ENCODE measurements around the gene TMEM217. TPM values are rescaled to one million over a fixed set of nuclear protein-coding genes. Genes with fewer than 3 reads are reported as not detected.

Gene TMEM217
- total RNA-seq, 1 donor from 2014 or later: not detected

GRCh38 chr6:37210313-37210968, 47.5 kb downstream of the TMEM217 start:
- Histone ChIP-seq H3K4me3 (no peak overlapping the region), H3K27me3 (no peaks in the 10 kb centered on the region), H3K27ac (peak overlapping the region; percentile 4), H3K36me3 (no peaks in the 10 kb centered on the region), H3K4me1 (peaks cover 6% of the 10 kb centered on the region), H3K9me3 (no peaks in the 10 kb centered on the region)
- intact Hi-C loops (cut with DNase I): no loop called here
- TF ChIP-seq CTCF (IDR thresholded peaks at IDR 0.05): peak; percentile 87 to 98 (median 91)
- TF ChIP-seq POLR2AphosphoS5 (IDR thresholded peaks at IDR 0.05; ENCODE audit: insufficient read depth in 1 of 2, low read depth in 1 of 2): peak in 1 of 2 donors; percentile 70
- TF ChIP-seq POLR2A (IDR thresholded peaks at IDR 0.05): no peak
- no peak for DNase-seq (ENCODE audit: extremely low spot score in 2 of 2)

- Histone ChIP-seq H3K4me1 (peaks cover 6% of the 10 kb centered on the region), H3K4me3 (no peak overlapping the region), H3K27ac (no peak overlapping the region), H3K27me3 (no peaks in the 10 kb centered on the region), H3K9me3 (no peaks in the 10 kb centered on the region), H3K36me3 (no peaks in the 10 kb centered on the region)
- intact Hi-C loops (cut with DNase I): no loop called here
- TF ChIP-seq CTCF (IDR thresholded peaks at IDR 0.05) (no peak), POLR2A (IDR thresholded peaks at IDR 0.05) (no peak), POLR2AphosphoS5 (IDR thresholded peaks at IDR 0.05; ENCODE audit: insufficient read depth in 1 of 2, low read depth in 1 of 2) (no peak)
- DNase-seq (ENCODE audit: extremely low spot score in 2 of 2): no peak
Measured at GRCh38 chr6:37209461-37210205, 48.3 kb downstream of the TMEM217 start.

DNA sequence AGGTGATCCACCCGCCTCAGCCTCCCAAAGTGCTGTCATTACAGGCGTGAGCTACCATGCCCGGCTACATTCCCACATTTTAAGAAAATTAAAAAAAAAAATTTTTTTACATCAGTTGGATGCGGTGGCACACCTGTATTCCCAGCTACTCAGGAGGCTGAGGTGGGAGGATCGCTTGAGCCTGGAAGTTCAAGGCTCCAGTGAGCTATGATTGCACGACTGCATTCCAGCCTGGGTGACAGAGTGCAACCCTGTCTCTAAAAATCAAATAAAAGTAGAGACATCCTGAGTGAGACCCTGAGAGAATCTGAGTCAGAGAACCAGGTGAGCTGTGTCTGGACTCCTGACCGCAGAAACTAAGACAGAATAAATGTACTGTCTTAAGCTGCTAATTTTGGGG, 49.2 kb downstream of the TMEM217 start:
- Histone ChIP-seq H3K36me3 (no peaks in the 10 kb centered on the region), H3K27ac (no peak overlapping the region), H3K9me3 (no peaks in the 10 kb centered on the region), H3K27me3 (no peaks in the 10 kb centered on the region), H3K4me1 (peaks cover 6% of the 10 kb centered on the region), H3K4me3 (no peak overlapping the region)
- TF ChIP-seq POLR2A (IDR thresholded peaks at IDR 0.05): no peak
- TF ChIP-seq CTCF (IDR thresholded peaks at IDR 0.05): no peak
- no peak for TF ChIP-seq POLR2AphosphoS5 (IDR thresholded peaks at IDR 0.05; ENCODE audit: insufficient read depth in 1 of 2, low read depth in 1 of 2)
- intact Hi-C loops (cut with DNase I): no loop called here
- no peak for DNase-seq (ENCODE audit: extremely low spot score in 2 of 2)

- no peak for DNase-seq (ENCODE audit: extremely low spot score in 2 of 2)
- peaks cover 6% of the 10 kb centered on the region for H3K4me1 ChIP-seq
- intact Hi-C loops (cut with DNase I): no loop called here
- no peaks in the 10 kb centered on the region for H3K27me3 ChIP-seq
- H3K4me3 ChIP-seq: no peak overlapping the region
- H3K27ac ChIP-seq: no peak overlapping the region
- no peaks in the 10 kb centered on the region for H3K9me3 ChIP-seq
- TF ChIP-seq CTCF (IDR thresholded peaks at IDR 0.05) (peak; percentile 35 to 72 (median 72)), POLR2AphosphoS5 (IDR thresholded peaks at IDR 0.05; ENCODE audit: insufficient read depth in 1 of 2, low read depth in 1 of 2) (no peak)
- H3K36me3 ChIP-seq: no peaks in the 10 kb centered on the region
Measured at GRCh38 chr6:37207903-37208456, 50.0 kb downstream of the TMEM217 start.

DNA sequence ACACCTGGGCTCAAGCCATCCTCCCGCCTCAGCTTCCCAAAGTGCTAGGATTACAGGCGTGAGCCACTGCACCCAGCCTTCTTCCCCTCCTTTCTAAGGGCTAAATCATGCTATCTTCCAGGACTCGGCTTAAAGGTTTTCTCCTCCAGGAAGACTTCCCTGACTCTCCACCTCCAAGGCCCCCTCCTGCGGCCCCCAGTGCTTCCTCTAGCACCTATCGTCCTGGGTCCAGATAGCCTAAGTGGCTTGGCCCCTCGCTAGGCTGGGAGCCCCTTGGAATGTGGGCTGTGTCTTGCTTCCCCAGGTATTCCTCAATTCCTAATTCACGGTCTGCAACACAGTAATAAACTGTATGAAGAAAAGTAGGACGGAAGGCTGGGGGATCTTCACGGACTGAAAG, 51.3 kb downstream of the TMEM217 start:
- Histone ChIP-seq H3K27me3 (no peaks in the 10 kb centered on the region), H3K27ac (no peak overlapping the region), H3K4me3 (no peak overlapping the region), H3K9me3 (no peaks in the 10 kb centered on the region), H3K4me1 (peaks cover 6% of the 10 kb centered on the region), H3K36me3 (no peaks in the 10 kb centered on the region)
- no peak for DNase-seq (ENCODE audit: extremely low spot score in 2 of 2)
- TF ChIP-seq CTCF (IDR thresholded peaks at IDR 0.05): no peak
- no peak for TF ChIP-seq POLR2AphosphoS5 (IDR thresholded peaks at IDR 0.05; ENCODE audit: insufficient read depth in 1 of 2, low read depth in 1 of 2)
- TF ChIP-seq POLR2A (IDR thresholded peaks at IDR 0.05): no peak
- intact Hi-C loops (cut with DNase I): no loop called here
